GM11168 (cell line): Measurements from ENCODE around the gene WIPF2.

Source experiments
- in situ Hi-C: fragments of 300-500 bp; cut with MboI; formaldehyde crosslinking; loops from one replicate; pipeline ENCODE4 v1.12.0; 2022; ENCODE audit warnings: low sequenced_read_pairs; ENCODE audit not compliant: unreplicated experiment

The WIPF2 gene

GRCh38 chr17:40243761-40244160, 24.7 kb downstream of the WIPF2 start:
- in situ Hi-C loops: no loop called here

- in situ Hi-C loops: no loop called here
Observed at GRCh38 chr17:40244255-40244654, 25.2 kb downstream of the WIPF2 start.

- in situ Hi-C loops: no loop called here
Observed at GRCh38 chr17:40247926-40248495, 28.9 kb downstream of the WIPF2 start.

- in situ Hi-C loops: no loop called here
Observed at GRCh38 chr17:40248507-40248906, 29.4 kb downstream of the WIPF2 start.

GRCh38 chr17:40251576-40251975, 32.5 kb downstream of the WIPF2 start:
- in situ Hi-C loops: no loop called here

- in situ Hi-C loops: no loop called here
Observed at GRCh38 chr17:40253565-40253964, 34.5 kb downstream of the WIPF2 start.

GRCh38 chr17:40259505-40259904, 40.4 kb downstream of the WIPF2 start:
- in situ Hi-C loops: no loop called here

- in situ Hi-C loops: no loop called here
Observed at GRCh38 chr17:40260528-40260927, 41.4 kb downstream of the WIPF2 start.

GRCh38 chr17:40264458-40265185, 45.5 kb downstream of the WIPF2 start:
- in situ Hi-C loops: no loop called here

- in situ Hi-C loops: no loop called here
Observed at GRCh38 chr17:40265337-40265736, 46.2 kb downstream of the WIPF2 start.

GRCh38 chr17:40266882-40267281, 47.8 kb downstream of the WIPF2 start:
- in situ Hi-C loops: no loop called here

GRCh38 chr17:40268141-40268712, 49.1 kb downstream of the WIPF2 start:
- in situ Hi-C loops: no loop called here

GRCh38 chr17:40278414-40278813, 59.3 kb downstream of the WIPF2 start:
- in situ Hi-C loops: no loop called here

GRCh38 chr17:40279402-40279801, 60.3 kb downstream of the WIPF2 start:
- in situ Hi-C loops: no loop called here

- in situ Hi-C loops: loop anchor here (10.0 kb wide), 1 partner anchor 87 kb away; no protein-coding TSS in a partner anchor
Observed at GRCh38 chr17:40281663-40282062, 62.6 kb downstream of the WIPF2 start.

GRCh38 chr17:40283662-40284061, 64.6 kb downstream of the WIPF2 start:
- in situ Hi-C loops: loop anchor here (10.0 kb wide), 1 partner anchor 89 kb away; no protein-coding TSS in a partner anchor

GRCh38 chr17:40284085-40284713, 65.1 kb downstream of the WIPF2 start:
- in situ Hi-C loops: loop anchor here (10.0 kb wide), 1 partner anchor 89 kb away; no protein-coding TSS in a partner anchor

GRCh38 chr17:40286473-40286872, 67.4 kb downstream of the WIPF2 start:
- in situ Hi-C loops: loop anchor here (10.0 kb wide), 1 partner anchor 92 kb away; no protein-coding TSS in a partner anchor

- in situ Hi-C loops: loop anchor here (10.0 kb wide), 1 partner anchor 92 kb away; no protein-coding TSS in a partner anchor
Observed at GRCh38 chr17:40287159-40287493, 68.0 kb downstream of the WIPF2 start.

GRCh38 chr17:40287494-40288369, 68.6 kb downstream of the WIPF2 start, which contains the start of gene CDC6:
CDC6 (plus strand) TSS chr17:40287879; CDS start chr17:40289421, 1,542 bp downstream.
- in situ Hi-C loops: loop anchor here (10.0 kb wide), 1 partner anchor 93 kb away; no protein-coding TSS in a partner anchor
